Measurements from ENCODE around the gene FAM163B. TPM values are rescaled to one million over a fixed set of nuclear protein-coding genes. Genes with fewer than 3 reads are reported as not detected.

Gene FAM163B
- polyA plus RNA-seq, 3 donors = 0.25 to 0.38 (median 0.33) TPM

GRCh38 chr9:133599470-133600173 lies 9.6 kb downstream of the FAM163B start:
- DNase-seq = no peak

- no peak for DNase-seq
These were observed 10.2 kb downstream of the FAM163B start for GRCh38 chr9:133598978-133599377.

GRCh38 chr9:133597316-133597957 lies 11.8 kb downstream of the FAM163B start:
- no peak for DNase-seq

DNA sequence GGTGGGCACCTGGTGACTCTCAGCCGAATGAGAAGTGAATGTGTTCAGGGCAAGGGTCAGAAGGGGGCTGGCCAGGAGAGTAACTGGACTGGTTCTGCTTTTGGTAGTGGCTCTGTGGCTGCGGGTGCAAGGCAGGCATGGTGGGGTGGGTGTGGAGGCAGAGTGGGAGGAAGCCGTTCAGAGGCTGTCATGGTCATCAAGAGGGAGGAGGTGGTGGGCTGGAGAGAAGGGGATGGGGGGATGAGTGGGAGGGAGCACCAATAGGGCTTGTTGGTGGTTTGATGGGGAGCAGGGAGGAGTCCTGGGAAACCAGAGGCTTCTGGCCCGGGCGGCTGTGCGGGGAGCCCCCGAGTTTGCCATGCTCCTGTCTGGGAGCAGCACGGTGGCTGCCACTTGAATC lies 13.3 kb downstream of the FAM163B start:
- DNase-seq = no peak

- no peak for DNase-seq
These were observed 14.9 kb downstream of the FAM163B start for GRCh38 chr9:133594310-133594709.

GRCh38 chr9:133593587-133594253 lies 15.5 kb downstream of the FAM163B start:
- DNase-seq = no peak

- DNase-seq = no peak
These were observed 16.3 kb downstream of the FAM163B start for GRCh38 chr9:133592731-133593409.

DNA sequence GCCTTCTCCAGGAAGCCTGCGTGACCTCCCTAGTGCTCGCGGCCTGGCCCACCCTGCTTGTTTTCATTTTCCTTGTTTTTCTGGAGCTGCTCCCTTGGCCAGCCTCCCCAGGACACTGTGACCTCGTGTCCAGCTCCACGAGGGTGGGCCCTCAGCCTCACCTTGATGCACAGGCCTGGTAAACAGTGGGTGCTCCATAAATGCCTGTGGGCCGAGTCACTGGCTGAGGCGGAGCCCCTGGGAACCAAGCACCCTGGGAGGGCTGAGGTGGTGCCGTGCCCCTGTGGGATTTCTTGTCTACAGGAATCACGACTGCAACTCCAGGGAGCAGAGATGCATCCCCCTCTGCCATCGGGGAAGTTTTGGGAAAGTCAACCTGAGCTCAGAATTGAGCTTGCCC lies 17.2 kb downstream of the FAM163B start:
- no peak for DNase-seq

DNA sequence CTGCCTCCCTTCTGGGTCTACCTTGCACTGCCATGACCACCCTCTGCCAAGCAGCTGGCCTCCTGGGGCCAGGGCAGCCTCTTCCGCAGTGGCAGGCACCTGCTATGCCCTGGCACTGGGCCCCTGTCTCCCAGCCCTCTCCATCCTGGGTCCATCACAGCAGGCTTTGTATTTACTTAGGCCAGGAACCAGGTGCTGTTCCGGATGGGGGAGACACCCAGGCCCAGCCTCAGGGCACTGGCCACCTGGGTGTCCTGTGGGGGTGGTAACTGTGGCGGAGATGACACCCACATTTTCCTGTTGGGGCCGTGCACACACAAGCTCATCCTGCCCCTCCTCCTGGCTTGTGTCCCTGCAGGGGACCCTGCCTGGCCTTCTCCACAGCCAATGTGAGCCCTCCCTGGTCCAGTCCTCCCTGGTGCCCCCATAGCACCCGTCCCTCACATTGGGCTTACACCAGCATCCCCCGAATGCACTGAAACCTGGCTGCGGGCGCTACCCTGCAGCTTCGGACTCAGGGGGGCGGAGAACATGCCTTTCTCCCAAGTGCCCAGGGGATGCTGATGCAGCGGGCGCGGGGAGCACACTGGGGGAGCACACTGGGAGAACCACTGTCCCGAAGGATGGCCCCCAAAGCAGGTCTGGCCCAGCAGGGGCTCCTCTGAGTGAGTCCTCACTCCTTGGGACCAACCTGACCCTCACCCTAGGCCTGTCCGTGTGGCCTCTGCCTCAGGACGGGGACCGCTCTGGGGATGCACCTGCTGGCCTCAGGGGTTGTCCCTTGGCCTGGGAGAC lies 17.9 kb downstream of the FAM163B start:
- no peak for DNase-seq

- no peak for DNase-seq
These were observed 18.8 kb downstream of the FAM163B start for GRCh38 chr9:133590231-133590855.

DNA sequence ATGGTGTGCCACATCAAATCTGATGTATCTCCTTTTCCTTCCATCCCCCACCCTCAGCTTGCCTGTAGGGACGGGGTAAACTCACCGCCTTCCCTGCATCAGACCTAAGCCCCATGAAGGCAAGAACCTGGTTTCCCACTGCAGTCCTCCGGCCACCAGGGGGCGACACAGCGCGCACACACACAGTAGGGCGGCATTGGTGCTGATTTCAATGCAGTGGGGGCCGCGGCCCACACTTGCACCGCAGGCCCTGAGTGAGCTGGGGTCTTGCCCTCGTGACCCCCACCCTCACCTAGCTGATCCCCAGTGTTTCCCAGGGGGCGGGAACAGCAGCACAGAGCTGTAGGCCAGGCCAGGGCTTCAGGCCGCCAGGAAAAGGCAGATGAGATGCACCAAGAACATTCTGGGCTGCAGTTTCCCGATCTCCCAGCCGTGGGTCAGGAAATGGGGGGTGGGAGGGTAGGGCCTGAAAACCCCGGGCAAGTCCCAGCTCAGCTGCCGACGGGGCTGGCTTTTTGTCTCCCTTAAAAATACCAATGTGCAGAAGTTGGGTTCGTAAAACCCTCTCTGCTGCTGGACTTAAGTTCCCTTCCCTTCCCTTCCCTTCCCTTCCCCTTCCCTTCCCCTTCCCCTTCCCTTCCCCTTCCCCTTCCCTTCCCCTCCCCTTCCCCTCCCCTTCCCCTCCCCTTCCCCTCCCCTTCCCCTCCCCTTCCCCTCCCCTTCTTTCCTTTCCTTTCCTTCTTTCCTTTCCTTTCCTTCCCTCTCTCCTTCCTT lies 19.5 kb downstream of the FAM163B start:
- DNase-seq = no peak

- DNase-seq = no peak
These were observed 21.7 kb downstream of the FAM163B start for GRCh38 chr9:133587466-133587865.

DNA sequence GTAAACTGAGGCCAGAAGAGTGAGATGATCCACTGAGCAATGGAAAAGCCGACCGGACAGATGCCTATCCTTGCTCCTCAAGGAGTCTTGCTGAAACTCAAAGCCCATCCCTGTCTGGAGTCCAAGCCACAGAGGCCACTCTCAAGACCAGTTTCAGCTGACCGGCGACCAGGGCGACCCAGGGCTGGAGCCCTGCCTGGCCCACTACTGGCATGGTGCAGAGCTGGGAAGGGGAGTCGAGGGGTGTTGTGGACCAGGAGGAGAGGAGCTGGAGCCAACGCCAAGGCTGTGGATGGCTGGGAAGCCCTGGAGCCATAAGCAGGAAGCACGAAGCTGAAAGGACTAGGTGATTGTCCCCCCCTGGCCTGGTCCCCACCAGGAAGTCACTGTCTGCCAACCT lies 22.1 kb downstream of the FAM163B start:
- no peak for DNase-seq

DNA sequence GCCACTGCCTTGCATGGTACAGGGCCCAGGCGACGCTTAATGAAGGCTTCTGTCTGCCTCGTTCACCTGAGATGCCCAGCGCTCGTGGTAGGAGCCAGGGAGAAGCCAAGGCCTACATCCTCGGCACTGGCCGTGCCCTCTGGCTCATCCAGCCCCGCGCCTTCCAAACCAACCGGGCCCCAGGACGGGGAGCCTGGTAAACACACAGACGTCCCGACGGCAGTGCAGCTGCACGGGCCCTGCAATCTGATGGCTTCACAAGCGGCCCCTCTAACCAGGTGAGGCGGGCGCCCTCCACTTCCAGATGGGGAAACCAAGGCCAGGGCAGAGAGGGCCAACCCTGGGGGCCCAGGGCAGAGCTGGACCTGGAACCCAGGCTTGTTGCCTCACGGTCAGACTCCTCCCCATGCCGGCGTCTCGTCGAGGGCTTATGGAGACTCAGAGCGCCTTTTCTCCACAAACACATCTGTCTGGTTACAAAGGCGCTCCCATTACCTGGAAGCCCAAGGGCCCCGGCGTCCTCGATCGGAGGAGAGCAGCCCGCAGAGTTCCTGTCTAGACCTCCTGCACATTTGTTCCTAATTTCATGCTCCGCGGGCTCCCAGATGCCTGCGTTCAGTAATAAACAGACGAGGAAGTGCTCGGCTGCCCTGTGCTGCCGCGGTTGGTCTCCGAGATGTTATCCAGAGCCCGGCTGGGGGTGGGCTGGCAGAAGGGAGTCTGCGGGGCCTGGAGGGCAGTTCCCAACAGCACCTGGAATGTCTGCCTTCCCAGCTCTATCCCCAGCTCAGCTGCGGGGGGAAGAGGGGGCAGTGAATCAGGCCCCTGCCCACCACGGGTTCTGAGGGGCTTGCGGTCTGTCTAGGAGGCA lies 23.5 kb downstream of the FAM163B start:
- DNase-seq = no peak

DNA sequence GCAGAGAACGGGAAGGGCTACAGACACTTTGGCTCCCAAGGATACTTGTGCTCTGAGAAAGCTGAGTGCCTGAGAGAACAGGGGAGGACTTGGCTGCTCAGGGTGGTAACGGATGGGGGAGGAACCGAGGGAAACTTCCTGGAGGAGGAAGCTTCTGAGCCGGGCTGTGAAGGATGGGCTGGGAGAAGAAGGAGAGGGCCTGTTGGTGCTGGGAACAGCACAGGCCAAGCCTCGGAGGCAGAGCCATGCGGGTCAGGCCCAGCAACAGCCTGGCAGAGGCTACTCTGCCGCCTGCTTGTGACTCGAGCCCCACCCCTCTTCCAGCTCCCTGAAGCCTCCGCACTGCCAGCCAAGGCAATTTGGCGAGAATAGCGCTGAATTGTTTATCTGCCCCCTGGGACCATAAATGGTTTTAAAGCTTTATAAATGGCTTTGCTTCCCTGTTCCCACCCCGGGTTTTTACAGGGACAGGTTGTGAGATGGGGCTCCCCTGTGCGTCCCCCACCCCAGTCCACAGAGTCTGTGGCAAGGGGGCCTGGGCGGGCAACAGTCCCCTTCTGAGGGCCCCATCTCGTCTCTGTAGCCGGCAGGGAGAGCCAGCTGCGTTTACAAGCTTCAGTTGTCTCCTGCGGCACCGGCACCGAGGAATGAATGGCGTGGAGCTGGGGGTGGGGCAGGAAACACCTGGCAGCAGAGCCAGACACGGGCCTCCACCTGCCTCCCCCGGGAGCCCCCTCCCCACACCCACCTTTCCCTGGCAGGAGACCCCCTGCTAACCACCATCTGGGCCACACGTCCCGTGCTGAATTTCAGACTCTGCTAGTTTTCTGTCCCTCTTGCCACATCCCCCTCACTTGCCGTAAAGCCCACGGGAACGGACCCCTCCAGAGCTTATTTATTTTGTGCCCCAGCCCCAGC lies 24.4 kb downstream of the FAM163B start:
- no peak for DNase-seq

DNA sequence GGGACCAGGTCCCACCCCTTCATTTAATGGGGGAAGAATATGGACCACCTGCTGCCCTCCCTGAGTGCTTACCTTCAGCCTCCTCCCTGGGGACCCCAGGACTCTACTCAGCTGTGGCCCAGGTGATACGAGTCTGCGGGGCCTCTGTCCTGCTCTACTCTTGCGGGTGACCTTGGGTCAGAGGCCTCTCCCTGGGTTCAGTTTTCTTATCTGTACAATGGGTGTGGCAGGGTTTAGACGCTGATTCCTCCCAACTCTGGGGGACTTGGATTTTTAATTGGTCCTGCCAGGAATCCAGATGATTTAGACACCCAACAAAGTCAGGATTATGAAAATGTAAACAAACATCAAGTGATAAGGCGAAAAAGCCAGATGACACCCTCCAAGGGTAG lies 25.0 kb downstream of the FAM163B start:
- no peak for DNase-seq

DNA sequence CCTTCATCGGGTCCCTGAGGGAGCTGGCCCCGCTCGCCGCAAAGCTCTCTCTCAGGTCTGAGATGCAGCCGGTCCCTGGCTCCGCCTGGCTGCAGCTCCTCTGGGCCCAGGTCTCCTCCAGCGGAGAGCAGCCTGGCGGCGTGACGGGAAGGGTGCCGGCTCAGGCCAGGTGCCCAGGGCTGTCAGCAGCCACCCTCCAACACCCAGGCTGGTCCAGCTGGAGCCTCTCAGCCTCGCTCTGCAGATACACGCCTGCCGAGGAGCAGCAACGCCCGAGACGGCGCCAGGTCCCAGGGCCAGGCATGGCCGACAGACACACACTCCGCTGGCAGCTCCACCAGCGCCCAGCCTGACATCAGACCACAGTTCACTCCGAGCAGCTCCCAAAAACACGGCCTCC lies 25.6 kb downstream of the FAM163B start:
- no peak for DNase-seq

GRCh38 chr9:133583111-133583510 lies 26.1 kb downstream of the FAM163B start:
- no peak for DNase-seq
